Stimulated activated CD8-positive, alpha-beta memory T cell treated with anti-CD3 and anti-CD28 coated beads, Interleukin-15, amount 100 ng/mL, for 1 hour (primary cell): Measurements from ENCODE around the gene SOD1.
"Not testable (repeated sequence)": the region's sequence is repeated elsewhere in the genome, so short reads cannot be mapped to it uniquely, and the experiment has no call there.

Source experiments
- DNase-seq: peaks from one replicate; pipeline ENCODE4 v3.0.0-alpha.2; 2020; ENCODE audit warnings: low read depth

The SOD1 gene

DNA sequence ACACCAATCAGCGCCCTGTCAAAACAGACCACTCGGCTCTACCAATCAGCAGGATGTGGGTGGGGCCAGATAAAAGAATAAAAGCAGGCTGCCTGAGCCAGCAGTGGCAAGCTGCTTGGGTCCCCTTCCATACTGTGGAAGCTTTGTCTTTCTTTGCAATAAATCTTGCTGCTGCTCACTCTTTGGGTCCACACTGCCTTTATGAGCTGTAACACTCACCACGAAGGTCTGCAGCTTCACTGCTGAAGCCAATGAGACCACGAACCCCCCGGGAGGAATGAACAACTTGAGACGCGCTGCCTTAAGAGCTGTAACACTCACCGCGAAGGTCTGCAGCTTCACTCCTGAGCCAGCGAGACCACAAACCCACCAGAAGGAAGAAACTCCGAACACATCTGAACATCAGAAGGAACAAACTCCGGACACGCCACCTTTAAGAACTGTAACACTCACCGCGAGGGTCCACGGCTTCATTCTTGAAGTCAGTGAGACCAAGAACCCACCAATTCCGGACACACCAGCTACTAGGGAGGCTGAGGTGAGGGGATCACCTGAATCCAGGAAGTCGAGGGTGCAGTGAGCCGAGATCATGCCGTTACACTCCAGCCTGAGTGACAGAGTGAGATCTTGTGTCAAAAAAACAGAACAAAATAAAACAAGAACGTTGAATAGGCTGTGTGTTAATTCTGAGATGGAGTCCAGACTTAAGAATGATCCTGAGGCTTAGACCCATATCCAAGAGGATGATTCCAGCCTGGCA is 4.5 kb upstream of the SOD1 start:
- not testable (repeated sequence) for DNase-seq

DNA sequence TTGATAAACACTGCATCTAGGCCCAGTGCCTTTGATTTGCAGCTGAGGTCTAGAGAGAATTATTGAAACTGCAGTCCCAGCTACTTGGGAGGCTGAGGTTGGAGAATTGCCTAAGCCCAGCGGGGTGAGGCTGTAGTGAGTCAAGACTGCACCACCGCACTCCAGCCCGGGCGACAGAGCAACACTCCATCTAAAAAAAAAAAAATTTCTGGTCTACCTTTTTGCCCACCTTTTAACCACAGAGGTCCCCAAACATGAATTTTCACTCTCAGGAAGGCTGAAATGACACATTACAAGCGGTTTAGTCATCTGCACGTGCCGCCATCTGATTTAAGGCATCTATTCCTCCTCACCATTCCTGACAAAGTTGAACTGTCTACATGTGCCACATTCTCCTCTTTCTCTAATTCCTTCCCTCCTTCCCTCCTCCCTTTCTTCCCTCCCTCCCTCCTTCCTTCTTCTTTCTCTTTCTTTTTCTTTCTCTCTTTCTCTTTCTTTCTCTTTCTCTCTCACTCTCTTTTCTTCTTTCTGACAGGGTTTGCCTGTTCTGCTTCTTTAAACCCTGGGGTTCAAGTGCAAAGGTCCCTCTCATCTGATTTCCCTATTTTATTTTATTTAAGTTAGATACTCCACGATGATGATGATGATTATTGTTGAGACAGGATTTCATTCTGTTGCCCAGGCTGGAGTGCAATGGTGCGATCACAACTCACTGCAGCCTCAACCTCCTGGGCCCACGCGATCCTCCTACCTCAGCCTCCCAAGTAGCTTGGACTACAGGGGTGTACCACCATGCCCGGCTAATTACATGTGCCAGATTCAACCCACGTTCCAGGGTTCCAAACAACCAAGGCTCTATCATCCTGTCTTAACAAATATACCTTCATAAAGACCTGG is 3.0 kb upstream of the SOD1 start:
- DNase-seq = no peak

DNA sequence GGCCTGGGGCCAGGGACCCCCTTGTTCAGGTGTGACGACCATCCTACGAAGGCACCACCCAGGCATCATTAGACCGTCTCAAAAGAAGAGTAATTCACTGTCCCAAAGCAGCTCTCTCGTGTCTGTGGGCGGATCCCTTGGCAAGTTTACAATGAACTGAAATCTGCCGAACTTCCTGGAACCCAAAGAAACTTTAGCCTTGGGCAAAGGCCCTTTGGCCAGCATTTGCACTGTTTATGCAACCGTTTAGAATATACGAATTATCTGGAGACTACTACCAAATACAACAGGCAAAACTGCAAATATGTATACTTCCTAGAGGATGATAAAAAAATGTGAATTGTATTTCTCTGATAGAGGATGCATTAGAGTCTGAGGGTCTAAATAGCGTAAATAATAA is 1.4 kb upstream of the SOD1 start:
- no peak for DNase-seq

DNA sequence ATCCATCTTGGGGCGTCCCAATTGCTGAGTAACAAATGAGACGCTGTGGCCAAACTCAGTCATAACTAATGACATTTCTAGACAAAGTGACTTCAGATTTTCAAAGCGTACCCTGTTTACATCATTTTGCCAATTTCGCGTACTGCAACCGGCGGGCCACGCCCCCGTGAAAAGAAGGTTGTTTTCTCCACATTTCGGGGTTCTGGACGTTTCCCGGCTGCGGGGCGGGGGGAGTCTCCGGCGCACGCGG is 282 bp upstream of the SOD1 start:
- no peak for DNase-seq

DNA sequence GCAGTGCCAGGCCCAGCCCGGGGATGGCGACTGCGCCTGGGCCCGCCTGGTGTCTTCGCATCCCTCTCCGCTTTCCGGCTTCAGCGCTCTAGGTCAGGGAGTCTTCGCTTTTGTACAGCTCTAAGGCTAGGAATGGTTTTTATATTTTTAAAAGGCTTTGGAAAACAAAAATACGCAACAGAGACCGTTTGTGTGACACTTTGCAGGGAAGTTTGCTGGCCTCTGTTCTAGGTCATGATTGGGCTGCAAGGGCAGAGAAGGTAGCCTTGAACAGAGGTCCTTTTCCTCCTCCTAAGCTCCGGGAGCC is 719 bp downstream of the SOD1 start:
- no peak for DNase-seq

DNA sequence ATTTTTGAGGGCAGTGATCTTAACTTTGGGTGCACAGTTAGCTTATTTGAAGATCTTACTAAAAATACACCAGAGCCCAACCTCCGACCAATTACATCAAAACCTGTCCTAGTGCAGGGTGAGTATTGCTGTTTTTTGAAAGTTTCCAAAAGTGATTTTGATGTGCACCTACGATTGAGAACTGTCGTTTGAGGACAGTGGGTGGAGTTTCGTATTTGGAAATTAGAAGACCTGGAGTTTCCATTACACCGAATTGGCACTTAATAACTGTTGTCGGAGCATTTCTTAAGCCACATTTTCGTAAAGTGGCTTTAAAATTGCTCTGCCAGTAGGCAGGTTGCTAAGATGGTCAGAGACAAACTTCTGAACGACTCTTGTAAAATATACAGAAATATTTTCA is 1.1 kb downstream of the SOD1 start:
- no peak for DNase-seq

DNA sequence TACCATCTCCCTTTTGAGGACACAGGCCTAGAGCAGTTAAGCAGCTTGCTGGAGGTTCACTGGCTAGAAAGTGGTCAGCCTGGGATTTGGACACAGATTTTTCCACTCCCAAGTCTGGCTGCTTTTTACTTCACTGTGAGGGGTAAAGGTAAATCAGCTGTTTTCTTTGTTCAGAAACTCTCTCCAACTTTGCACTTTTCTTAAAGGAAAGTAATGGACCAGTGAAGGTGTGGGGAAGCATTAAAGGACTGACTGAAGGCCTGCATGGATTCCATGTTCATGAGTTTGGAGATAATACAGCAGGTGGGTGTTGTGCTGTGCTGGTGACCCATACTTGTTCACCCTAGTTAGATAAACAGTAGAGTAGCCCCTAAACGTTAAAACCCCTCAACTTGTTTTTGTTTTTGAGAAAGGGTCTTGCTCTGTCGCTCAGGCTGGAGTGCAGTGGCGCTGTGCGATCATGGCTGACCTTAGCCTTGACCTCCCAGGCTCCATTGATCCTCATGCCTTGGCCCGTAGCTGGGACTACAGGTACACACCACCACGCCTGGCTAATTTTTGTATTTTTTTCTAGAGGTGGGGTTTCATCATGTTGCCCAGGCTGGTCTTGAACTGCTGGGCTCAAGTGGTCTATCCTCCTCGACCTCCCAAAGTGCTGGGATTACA is 4.2 kb downstream of the SOD1 start:
- DNase-seq = no peak

DNA sequence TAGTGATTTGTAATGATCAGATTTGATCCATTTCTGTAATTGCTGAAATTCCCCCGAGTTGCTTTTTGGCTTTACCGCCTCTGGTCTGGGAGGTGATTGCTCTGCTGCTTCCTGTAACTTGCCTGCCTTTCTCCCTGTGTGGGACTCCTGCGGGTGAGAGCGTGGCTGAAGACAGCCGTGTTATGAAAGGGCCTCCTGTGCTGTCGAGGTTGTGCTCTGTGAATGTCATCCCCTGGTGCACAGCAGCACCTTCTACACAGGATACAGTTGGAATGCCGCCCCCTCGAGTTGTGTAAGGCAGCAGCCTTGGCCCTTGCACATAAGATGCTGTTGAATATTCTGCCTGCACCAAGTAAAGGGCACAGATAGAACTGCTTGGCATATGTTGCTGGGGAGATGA is 5.9 kb downstream of the SOD1 start:
- DNase-seq = no peak

DNA sequence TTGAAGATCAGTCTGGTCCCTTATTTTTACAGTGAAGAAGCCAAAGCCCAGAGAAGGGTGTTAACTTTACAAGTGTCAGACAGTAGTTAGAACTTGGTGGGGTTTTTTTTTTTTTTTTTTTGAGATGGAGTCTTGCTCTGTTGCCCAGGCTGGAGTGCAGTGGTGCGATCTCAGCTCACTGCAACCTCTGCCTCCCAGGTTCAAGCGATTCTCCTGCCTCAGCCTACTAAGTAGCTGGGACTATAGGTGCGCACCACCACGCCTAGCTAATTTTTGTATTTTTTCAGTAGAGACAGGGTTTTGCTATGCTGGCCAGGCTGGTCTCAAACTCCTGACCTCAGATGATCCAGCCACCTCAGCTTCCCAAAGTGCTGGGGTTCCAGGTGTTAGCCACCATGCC is 6.4 kb downstream of the SOD1 start:
- DNase-seq = not testable (repeated sequence)

DNA sequence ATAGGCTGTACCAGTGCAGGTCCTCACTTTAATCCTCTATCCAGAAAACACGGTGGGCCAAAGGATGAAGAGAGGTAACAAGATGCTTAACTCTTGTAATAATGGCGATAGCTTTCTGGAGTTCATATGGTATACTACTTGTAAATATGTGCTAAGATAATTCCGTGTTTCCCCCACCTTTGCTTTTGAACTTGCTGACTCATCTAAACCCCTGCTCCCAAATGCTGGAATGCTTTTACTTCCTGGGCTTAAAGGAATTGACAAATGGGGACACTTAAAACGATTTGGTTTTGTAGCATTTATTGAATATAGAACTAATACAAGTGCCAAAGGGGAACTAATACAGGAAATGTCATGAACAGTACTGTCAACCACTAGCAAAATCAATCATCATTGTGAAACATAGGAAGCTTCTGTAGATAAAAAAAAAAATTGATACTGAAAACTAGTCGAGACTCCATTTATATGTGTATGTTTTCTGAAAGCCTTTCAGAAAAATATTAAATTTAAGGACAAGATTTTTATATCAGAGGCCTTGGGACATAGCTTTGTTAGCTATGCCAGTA is 7.0 kb downstream of the SOD1 start:
- no peak for DNase-seq

DNA sequence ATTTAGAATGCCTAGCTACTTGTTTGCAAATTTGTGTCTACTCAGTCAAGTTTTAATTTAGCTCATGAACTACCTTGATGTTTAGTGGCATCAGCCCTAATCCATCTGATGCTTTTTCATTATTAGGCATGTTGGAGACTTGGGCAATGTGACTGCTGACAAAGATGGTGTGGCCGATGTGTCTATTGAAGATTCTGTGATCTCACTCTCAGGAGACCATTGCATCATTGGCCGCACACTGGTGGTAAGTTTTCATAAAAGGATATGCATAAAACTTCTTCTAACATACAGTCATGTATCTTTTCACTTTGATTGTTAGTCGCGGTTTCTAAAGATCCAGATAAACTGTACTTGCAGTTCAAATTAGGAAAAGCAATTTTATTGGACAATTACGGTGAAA is 7.6 kb downstream of the SOD1 start:
- no peak for DNase-seq

DNA sequence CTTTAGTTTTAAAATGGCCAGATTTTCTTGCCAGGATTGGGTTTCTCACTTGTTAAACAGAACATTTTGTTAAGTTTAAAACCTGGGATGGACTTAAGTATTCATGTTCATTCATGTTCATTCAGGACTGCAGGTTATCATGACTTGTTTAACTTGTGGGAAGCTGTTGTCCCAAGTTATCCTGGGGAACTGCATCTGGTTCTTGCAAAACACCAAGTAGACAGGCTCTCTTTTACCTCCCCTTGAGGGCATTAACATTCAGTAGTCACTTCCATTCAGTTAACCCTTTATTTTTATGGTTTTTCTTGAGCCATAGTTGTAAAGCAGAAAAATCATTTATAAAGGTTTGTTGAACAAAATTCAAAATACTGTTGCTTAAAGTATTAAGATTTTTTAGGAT is 8.1 kb downstream of the SOD1 start:
- no peak for DNase-seq

DNA sequence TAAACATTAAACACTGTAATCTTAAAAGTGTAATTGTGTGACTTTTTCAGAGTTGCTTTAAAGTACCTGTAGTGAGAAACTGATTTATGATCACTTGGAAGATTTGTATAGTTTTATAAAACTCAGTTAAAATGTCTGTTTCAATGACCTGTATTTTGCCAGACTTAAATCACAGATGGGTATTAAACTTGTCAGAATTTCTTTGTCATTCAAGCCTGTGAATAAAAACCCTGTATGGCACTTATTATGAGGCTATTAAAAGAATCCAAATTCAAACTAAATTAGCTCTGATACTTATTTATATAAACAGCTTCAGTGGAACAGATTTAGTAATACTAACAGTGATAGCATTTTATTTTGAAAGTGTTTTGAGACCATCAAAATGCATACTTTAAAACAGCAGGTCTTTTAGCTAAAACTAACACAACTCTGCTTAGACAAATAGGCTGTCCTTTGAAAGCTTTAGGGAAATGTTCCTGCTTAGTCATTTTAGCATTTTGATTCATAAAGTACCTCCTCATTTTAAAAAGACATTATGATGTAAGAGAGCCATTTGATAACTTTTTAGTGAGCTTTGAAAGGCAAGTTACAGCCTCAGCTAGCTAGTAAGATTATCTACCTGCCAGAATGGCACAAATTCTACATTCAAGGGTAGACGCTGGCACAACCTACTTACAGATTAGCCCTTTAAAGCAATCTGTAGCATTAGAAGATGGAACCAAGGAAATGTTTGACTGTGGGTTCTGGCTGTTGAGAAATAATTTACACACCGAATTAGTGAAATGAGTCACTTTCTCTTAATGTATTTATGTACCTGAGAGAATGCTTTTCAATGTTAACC is 9.4 kb downstream of the SOD1 start:
- DNase-seq = no peak

DNA sequence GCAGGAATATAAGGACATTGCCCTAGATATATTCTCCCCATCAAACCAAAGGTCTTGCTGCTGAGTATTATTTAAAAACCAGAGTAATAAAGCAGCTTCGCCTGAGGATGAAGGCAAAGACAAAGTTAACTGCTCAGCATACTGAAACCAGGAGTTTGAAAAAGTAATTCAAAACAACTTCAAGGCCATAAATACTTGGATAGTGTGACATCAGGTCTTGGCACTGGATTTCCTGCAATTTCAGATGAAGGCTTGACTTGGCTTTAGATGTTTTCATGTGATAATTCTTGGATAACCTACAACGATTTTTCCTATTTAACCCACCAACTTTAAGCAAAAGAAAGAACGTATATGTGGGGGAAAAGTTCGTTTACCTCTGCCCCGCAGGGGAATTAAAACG is 10.6 kb downstream of the SOD1 start:
- no peak for DNase-seq

DNA sequence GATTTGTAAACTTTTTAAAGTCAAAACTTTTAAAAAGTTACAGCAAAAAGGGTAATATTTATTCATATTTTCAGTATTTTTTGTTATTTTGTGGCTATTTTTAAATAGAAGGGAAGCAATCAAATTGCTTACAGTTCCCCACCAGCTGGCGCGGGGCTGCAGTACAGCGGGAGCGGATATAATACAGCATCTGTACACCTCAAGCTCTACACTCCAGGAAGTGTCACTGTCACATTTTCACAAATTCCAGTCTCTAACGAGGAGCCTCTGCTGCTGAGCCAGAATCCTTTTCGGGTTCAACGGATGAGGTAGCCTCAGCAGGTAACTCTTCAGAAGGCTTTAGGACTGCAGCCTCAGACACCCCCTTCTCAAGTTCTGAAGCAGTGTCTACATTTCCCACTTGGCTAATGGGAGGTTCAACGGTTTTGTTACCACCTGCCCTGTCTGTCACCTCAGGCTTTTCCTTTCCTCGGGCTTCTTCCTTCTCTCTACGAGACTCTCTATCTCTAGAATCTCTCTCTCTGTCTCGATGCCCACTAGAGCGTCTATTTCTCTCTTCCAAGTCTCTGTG is 11.7 kb downstream of the SOD1 start:
- DNase-seq = no peak

DNA sequence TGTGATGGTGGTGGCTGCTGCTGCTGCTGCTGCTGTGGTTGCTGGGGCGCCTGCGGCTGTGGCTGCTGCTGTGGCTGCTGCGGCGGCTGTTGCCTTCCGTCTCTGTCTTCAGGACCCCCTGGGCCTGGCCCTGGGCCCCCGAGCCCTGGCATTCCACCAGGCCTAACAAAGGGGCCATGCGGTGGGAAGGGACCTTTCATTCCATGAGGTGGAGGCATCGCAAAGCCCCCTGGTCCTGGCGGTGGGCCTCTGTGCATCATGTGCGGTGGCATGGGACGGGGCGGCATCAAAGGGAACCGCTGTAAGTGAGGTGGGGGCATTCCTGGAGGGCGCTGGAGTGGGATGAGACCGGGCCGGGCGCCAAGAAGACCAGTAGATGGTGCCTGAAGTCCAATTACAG is 12.4 kb downstream of the SOD1 start:
- no peak for DNase-seq

DNA sequence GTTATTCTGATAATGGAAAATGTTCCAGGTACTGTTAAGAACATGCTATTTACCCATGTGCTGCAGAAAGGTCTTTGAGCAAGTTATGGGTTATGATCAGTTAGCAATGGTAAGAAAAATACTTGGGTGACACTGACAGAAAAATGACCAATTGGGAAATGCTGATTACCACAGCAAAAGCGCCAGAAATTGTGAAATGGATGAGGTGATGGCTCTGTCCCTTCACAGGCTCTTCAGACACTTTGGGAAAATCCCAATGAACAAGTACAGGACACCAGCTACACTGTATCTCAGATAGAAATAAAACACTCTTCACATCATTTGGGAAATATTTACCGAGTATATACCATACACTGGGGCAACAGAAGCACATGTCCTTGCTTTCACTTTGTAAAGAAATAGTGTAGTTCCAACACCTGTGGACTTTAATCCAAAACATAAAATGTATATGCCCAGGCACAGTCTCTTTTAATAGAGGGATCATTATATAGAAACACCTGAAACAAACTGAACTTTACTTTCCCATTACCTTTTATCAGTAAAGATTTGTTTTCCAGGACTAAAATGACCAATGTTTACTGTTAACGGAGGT is 13.9 kb downstream of the SOD1 start:
- no peak for DNase-seq

DNA sequence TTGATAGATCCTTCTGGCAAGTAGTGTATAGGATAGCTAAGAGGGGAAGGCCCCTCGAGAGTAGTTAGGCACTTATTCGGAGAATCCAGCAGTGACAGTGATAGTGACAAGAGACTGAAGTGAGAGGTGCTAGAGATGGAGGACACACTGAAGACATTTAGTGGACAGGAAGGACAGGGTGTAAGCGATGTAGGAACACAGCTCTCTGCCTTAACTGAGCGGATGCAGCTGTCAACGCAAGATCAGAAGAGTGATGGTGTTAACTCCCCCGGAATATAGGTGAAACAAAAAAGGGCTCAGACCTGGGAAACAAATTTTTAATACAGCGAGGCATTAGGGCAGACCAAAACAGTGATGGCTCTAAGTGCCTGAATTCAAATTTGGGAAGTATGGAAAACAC is 15.8 kb downstream of the SOD1 start:
- no peak for DNase-seq

DNA sequence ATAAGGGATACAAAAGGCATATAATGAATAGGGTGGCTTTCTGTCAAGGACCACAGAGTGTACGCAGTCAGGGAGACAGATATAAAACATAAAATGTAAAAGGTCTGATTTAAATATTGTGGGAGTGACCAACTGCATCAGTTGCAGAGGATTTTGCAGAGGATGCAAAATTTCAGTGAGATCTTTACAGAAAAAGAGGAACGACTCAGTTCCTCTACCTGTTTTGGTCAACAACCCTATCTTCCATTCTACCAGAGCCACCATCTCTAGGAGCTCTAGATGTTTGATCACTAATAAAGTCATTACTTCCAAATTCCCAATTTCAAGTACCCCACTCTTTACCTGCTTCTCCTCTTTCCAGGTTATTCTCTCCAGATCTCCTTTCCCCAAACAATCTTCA is 16.5 kb downstream of the SOD1 start:
- DNase-seq = no peak

DNA sequence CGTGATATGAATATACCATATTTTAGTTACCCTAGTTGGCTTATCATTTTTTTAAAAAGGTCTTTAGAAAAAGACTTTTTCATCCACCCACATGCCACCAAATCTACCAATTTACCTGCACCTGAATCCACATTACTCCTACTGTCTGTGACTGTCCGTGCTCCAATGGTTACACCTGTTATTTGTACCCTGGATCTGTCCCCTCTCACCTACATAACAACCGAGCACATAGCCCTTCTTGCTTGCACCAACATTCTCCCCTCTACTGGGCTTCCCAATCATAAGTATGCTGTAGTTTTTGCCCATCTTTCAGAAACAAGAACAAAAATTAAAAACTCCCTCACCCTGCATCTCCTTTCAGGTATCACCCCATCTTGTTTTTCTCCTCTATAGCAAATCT is 17.6 kb downstream of the SOD1 start:
- DNase-seq = no peak

DNA sequence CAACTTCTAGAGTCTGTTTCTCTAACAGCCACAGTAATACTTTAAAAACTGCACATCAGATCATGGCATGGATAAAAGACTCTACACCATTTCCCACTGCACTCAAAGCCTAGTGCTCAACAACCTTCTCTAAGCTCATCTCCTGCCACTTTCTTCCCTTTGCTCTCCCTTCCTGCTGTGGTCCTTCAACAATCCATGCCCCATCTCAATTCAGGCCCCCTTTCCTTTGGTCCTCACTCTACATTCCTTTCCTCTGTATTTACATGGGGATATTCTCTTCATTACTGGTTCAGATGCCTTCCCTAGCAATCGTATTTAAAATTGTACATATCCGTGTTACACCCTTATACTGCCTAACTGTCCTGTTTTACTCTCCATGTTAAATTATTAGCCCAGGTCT is 19.0 kb downstream of the SOD1 start:
- no peak for DNase-seq

DNA sequence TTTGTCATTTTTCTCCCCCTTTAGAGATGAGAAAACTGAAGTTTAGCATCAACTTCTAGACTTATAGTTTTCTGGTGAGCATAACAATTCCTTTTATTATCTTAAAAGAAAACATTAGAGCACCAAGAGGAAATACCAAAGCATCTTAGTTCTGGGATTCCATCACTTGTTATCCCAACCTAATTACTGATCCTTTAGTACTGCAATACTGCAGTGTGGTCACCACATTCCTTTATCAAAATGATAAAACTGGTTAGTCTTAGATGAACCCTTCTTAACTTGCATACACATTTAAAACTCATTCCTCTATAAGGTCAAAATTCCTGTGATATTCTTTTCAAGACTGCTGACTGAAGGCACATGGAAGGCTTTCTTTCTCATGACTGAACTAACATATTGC is 23.1 kb downstream of the SOD1 start:
- DNase-seq = no peak
